Ovary (tissue), 3 donors: ENCODE data around the gene SCYGR5.

Source experiments
- EP300 ChIP-seq: sonication (generic); formaldehyde crosslinking; IDR thresholded peaks from one replicate; pipeline ENCODE4 v1.6.1; 2017; ENCODE audit warnings: antibody characterized with exemption
- POLR2A ChIP-seq: fragments of 450-650 bp; IDR thresholded peaks from one replicate; pipeline ENCODE4 v1.6.1; 2017; ENCODE audit warnings: antibody characterized with exemption, mild to moderate bottlenecking, moderate library complexity
- TF ChIP-seq, protein P1 (sequence below), 3 donors: fragments of 450-650 bp in 2 of 3; fragments of 200-600 bp in 1 of 3; IDR thresholded peaks; one replicate each; pipeline versions ENCODE4 v1.5.1 to v1.8.0; 2016 to 2022; ENCODE audit warnings: antibody characterized with exemption in 3 of 3, mild to moderate bottlenecking in 1 of 3
- donor health status: DM: no; HTN: no; CAD: no.

DNA sequence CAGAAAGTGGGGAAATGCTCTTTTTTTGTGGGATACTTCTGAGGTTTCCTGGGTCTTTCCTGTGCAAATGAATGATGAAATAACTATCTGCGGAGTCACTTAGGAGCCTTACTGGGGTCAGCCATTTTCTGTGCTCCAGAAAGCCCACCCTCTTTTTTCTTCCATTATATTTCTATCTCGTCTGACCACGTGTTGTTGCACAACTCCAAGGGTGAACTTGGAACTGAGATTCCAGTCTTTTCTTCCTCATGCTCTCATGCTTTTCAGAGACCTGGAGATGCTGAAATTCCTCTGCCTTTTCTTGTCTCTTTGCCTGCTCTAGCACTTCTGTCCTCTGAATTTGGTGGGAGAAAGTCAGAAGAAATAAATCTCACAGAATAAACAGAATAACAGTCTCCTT, 4.8 kb upstream of the SCYGR5 start:
- TF ChIP-seq EP300 (no peak), POLR2A (no peak)
- TF ChIP-seq, protein P1, sequence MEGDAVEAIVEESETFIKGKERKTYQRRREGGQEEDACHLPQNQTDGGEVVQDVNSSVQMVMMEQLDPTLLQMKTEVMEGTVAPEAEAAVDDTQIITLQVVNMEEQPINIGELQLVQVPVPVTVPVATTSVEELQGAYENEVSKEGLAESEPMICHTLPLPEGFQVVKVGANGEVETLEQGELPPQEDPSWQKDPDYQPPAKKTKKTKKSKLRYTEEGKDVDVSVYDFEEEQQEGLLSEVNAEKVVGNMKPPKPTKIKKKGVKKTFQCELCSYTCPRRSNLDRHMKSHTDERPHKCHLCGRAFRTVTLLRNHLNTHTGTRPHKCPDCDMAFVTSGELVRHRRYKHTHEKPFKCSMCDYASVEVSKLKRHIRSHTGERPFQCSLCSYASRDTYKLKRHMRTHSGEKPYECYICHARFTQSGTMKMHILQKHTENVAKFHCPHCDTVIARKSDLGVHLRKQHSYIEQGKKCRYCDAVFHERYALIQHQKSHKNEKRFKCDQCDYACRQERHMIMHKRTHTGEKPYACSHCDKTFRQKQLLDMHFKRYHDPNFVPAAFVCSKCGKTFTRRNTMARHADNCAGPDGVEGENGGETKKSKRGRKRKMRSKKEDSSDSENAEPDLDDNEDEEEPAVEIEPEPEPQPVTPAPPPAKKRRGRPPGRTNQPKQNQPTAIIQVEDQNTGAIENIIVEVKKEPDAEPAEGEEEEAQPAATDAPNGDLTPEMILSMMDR (IDR thresholded peaks at IDR 0.05): no peak
